Adipose tissue (tissue), 3 donors: ENCODE measurements around the gene MRPL27. TPM values are rescaled to one million over a fixed set of nuclear protein-coding genes. Genes with fewer than 3 reads are reported as not detected.
"Not testable (repeated sequence)": the region's sequence is repeated elsewhere in the genome, so short reads cannot be mapped to it uniquely, and the experiment has no call there.

ENCODE experiments used
- H3K27ac ChIP-seq: one replicate; pipeline ENCODE4 v1.5.1; 2013; ENCODE audit warnings: low read depth, low read length
- WGBS, 3 donors: extraction: QIAGEN DNeasy Blood & Tissue Kit; methylation state at CpG; one replicate each; pipeline ENCODE4 v1.1.7; 2013; 5-methylcytosine and 5-hydroxymethylcytosine counted together
- polyA plus RNA-seq, 3 donors: library from polyadenylated mRNA; stranded (reverse); fragments of 200-250 nt; gene quantifications; one replicate each; pipeline ENCODE4 v1.2.3, GENCODE V29; 2013
- donor health status: healthy with polysubstance abuse.
- donor health status: Bipolar disorder and iron deficiency.
- donor health status: healthy.

The MRPL27 gene
- 100 to 1,000 TPM in 1 of 3 donors, 10 to 100 TPM in 2; 68.8 to 105 (median 99.8) TPM for polyA plus RNA-seq

DNA sequence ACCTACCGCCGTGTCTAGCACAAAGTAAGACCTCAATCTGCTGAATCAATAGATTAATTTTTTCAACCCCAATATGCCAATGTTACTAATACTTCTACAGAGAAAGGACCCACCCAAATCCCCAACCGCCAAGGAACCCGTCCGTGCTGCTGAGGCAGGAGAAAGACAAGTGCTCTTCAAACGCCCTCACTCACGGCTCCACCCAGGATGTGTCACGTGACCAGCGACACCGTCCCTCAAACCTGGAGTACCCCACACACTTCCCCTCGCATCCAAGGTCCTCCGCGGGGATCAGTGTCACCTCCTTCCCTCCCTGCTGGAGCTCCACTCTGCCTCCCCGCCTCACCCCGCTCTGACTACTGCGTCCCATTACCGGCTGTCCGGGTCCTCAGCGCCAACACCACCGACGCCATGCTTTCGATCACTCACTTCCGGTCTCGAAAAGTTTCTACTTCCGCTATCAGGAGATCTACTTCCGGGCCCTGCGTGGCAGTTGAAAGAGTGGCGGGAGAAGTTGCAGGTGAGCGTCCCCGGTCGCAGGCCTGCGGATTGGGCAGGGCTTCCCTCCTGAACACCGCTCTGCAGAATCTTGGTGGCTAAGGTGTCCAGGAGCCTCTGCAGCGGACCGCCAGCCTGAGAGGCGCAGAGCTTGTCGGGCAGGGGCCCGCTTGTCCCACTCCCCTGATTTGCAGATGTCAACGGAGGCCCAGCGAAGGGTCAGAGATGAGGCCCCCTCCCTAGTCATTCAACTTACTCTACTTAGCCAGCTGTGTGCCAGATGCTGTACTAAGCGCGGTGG lies at the start of gene MRPL27, which contains the start of gene EME1:
Gene MRPL27, minus strand, starts transcription at position 427 of the 799 bp plus-strand sequence. Its CDS starts 14 bp downstream, at position 413.
Gene EME1, plus strand, starts transcription at position 472 of the 799 bp plus-strand sequence. CDS start 1,980 bp downstream, outside the sequence.
- 1 to 2% (median 1%) methylated on average over 42 of the region's 42 CpGs for WGBS, 3 donors

DNA sequence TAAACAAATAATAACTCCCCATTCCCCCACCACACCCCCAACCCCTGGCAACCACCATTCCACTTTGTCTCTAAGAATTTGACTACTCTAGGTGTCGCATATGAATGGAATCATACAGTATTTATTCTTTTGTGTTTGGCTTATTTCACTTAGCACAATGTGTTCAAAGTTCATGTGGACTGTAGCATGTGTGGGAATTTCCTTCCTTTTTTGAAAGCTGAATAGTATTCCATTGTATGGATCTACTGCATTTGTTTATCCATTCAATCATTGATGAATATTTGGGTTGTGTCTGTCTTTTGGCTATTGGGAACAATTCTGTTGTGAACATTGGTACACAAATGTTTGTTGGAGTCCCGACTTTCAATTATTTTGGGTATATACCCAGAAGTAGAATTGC lies 49.8 kb upstream of the MRPL27 start:
- 75 to 96% (median 89%) methylated on average over 2 of the region's 2 CpGs for WGBS, 3 donors
- no peak overlapping the region for H3K27ac ChIP-seq

More for the DNA sequence above, at the start of gene MRPL27, which contains the start of gene EME1:
- no peak within 1 kb of the TSS for H3K27ac ChIP-seq

DNA sequence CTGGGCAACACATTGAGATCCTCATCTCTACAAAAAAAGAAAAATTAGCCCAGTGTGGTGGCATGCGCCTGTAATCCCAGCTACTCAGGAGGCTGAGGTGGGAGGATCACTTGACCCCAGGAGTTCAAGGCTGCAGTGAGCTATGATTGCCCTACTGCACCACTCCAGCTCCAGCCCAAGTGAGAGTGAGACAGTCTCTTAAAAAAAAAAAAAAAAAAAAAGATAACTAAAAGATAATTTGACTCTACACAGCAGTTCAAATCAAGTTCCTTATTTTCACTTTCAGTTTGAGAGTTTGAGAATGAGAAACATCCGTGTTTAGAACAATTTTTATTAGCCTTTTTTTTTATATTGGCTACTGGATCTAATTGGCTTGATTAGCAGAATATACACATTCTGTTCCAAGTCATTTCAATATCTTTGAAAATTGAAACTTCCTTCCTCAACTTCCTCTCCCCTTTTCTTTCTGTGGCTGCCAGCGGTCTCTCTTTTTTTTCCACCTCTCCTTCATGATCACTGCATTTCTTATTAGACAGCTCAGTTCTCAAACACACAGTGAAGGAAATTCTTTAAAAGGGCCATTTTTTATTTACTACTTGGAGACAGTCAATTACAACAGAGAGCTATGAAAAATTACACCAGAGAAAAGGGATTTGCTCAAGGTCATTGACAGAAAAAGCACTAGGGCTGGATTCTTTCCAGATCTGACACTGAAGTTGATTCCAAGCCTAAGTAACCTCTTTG lies 48.5 kb upstream of the MRPL27 start:
- no peak overlapping the region for H3K27ac ChIP-seq

GRCh38 chr17:50420419-50421112 lies 47.6 kb upstream of the MRPL27 start:
- WGBS, 3 donors, result 70 to 87% (median 80%) methylated on average over 6 of the region's 6 CpGs
- H3K27ac ChIP-seq, result no peak overlapping the region

More for the DNA sequence above, 48.5 kb upstream of the MRPL27 start:
- 28 to 33% (median 30%) methylated on average over 3 of the region's 3 CpGs for WGBS, 3 donors

- H3K27ac ChIP-seq, result not testable (repeated sequence)
- 97 to 99% (median 98%) methylated on average over 10 of the region's 10 CpGs for WGBS, 3 donors
Measured at GRCh38 chr17:50419577-50419976, 46.6 kb upstream of the MRPL27 start.

GRCh38 chr17:50414808-50415207 lies 41.8 kb upstream of the MRPL27 start:
- no peak overlapping the region for H3K27ac ChIP-seq
- 78 to 83% (median 81%) methylated on average over 3 of the region's 3 CpGs for WGBS, 3 donors

DNA sequence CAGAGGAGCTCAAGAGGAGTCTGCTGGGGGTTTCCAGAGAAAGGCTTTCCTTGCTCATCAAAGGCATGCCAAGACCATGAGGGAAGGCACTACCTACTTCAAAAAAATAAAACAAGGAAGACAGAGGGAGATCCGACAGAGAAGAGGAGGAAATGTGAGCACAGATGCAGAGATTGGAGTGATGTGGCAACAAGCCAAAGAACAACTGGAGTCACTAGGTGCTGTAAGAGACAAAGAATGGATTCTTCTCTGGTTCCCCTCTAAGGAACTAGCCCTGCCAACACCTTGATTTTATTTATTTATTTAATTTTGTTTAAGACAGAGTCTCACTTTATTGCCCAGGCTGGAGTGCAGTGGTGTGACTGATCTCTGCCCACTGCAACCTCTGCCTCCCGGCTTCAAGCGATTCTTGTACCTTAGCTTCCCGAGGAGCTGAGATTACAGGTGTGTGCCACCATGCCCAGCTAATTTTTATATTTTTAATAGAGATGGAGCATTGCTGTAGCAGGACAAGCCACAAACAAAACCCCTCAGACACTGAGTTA lies 39.3 kb upstream of the MRPL27 start:
- no peak overlapping the region for H3K27ac ChIP-seq
- 82 to 88% (median 88%) methylated on average over 4 of the region's 4 CpGs for WGBS, 3 donors

DNA sequence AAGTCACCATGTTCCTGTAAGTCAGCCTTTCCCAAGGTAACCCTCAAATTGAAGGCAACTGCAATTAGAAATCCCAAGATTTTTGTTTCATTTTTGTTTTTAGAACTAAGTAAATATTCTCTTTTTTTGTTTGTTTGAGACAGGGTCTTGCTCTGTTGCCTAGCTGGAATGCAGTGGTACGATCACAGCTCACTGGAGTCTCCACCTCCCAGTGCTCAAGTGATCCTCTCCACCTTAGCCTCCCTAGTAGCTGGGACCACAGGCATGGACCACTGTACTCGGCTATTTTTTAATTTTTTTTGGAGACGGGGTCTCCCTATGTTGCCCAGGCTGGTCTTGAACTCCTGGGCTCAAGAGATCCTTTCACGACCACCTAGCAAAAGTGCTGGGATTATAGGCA lies 34.9 kb upstream of the MRPL27 start:
- WGBS, 3 donors, result 66 to 78% (median 68%) methylated on average over 4 of the region's 4 CpGs
- no peak overlapping the region for H3K27ac ChIP-seq

DNA sequence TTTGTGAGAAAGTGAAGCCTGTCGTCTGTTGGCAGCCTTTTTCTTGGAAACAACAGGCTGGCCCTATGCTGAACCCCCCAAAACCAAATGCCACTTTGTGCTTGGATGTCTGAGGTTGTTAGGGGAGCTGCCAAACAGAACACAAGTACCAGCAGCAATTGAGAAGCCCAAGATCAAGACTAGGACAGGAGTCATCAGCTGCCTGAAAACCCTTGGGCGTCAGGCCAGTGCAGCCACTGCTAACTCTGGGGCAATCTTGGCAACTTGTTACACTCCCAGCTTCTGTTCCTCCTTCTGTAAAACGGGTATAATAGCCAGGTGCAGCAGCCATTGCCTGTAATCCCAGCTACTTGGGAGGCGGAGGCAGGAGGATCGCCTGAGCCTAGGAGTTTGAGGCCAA lies 33.6 kb upstream of the MRPL27 start:
- WGBS, 3 donors, result 72 to 86% (median 80%) methylated on average over 5 of the region's 5 CpGs
- no peak overlapping the region for H3K27ac ChIP-seq

DNA sequence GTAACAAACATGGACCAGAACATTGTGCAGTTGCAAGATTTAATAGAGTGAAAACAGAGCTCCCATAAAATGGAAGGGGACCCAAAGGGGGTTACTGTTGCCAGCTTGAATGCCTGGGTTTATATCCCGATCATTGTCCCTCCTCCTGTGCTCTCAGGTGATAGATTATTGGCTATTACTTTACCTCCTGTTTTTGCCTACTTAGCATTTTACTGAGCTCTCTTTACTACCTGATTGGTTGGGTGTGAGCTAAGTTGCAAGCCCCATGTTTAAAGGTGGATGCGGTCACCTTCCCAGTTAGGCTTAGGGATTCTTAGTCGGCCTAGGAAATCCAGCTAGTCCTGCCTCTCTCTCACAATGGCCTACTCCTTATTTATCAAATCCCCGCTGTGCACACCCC lies 32.4 kb upstream of the MRPL27 start:
- not testable (repeated sequence) for H3K27ac ChIP-seq
- 87 to 91% (median 90%) methylated on average over 4 of the region's 4 CpGs for WGBS, 3 donors

DNA sequence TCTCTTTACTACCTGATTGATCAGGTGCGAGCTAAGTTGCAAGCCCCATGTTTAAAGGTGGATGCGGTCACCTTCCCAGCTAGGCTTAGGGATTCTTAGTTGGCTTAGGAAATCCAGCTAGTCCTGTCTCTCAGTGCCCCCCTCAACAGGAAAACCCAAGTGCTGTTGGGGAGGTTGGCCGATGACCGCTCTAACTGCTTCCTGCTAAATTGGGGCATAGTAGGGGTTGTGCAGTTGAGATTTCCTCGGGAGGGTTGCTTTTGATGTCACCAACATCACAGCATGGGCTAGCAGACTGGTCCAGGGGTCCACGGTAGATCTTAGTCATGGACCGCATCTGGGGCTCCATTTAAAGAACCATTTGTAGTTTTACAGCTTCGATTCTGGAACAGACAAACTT lies 26.6 kb upstream of the MRPL27 start:
- not testable (repeated sequence) for H3K27ac ChIP-seq
- WGBS, 3 donors, result 93 to 98% (median 95%) methylated on average over 8 of the region's 8 CpGs

DNA sequence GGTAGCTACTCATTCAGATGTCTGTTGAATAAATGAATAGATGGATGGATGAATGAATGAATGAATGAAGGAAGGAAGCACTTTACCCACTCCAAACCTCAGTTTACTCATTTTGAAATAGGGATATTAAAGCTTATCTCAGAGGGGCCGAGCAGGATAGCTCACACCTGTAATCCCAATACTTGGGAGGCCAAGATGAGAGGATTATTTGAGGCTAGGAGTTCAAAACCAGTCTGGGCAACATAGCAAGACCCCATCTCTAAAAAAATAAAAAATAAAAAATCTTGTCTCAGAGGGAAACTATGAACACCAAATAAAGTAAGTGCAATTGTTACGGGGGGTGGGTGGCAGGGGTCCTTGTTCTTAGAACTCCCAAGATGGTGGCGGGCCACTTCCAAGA lies 25.7 kb upstream of the MRPL27 start:
- H3K27ac ChIP-seq, result not testable (repeated sequence)
- WGBS, 3 donors, result 95 to 100% (median 95%) methylated on average over 3 of the region's 3 CpGs

DNA sequence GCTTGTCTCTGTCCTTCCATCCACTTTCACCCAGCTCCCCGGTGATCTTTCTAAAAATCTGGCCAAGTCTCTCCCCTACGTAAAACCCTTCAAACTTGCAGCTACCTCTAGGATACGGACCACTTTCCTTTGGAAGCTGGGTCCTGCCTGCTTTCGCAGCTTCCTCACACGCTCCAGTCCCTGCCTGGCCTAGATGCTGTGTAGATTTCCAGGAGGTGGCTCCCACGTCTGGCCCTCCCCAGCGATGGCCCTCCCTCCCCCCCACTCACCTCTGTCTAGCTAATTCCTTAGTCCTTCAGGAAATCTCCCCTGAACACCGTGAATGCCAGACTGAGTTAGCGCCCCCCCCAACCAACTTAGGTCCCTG lies 24.9 kb upstream of the MRPL27 start:
- WGBS, 3 donors, result 53 to 64% (median 59%) methylated on average over 9 of the region's 9 CpGs
- no peak overlapping the region for H3K27ac ChIP-seq

DNA sequence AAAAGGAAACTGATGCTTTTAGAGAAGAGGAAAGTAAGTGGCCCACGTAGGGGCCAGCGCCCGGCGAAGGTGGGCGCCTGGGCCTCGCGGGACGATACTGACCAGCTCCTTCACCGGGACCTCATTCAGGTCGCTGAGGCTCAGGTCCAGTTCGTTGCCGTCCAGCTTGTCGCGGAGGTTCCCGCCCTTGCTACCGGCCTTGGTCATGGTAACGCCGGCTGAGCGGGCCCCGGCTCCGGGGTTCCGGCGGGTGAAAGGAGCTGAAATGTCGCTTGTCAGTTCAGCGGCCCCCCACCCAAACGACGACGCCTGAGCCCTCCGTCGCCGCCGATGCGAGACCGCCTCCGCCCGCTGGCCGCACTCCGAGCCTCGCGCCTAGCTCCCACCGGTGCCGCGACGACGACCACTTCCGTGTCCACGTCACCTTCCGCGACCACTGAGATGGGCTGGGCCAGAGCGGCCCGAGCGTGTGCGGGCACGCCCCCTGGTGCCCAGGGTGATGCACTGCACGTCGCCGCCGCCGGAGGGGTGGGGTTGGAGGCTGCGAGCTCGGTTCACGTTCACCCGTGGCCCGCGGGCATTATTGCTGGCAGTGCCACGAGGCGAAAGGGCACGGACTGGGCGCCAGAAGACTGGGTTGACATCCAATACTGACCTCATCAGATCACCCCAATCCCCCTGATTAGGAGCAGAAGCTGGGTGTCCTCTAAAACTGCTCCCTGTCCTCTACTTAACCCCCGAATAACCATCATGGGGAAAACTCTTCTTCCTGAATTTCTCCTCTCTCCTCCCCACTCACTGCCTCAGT lies 24.3 kb upstream of the MRPL27 start, which contains the start of gene LRRC59:
Gene LRRC59, minus strand, starts transcription at position 413 of the 808 bp plus-strand sequence. Its CDS starts 206 bp downstream, at position 207.
- WGBS, 3 donors, result 1% methylated on average over 62 to 70 of the region's 70 CpGs

DNA sequence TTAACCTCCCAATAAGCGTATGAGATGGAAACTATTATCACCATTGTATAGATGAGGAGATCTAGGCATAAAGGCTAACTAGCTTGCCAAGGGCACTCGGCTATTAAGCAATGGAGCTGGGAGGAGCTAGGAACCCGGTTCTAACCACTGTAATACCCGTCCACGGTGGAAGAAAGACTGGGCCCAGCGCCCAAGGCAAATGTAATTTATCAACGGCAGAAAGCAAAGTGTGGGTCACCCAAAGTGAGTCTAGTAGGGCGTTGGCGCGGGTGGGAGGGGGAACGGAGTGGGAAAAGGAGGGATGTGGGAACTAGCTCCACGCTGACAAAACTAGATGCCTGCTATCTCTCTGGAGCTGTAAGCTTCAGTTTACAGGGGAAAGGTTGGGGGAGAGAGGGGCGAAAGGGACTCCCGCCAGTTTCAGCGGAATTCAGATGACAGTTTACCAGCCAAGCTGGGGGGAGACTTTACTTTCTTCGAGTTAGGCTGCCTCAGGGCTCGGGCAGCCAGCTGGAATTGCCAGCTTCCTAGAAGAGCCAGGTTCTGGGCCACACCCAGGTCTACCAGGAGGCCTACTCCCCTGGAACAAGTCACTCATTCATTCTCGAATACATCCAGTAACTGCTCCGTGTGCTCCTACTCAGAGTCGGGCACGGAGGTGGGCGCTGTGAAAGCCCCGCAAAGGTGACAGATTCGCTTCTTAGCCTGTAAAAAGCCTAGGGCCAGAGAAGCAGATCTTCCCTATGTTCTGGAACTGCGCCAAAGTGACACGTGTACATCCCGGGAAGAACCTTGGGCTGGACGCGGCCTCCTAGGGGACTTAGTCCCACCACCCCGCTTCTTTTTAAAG lies 23.5 kb upstream of the MRPL27 start:
- no peak overlapping the region for H3K27ac ChIP-seq
- 4 to 5% (median 5%) methylated on average over 30 of the region's 30 CpGs for WGBS, 3 donors

More for the DNA sequence above, 24.3 kb upstream of the MRPL27 start, which contains the start of gene LRRC59:
- H3K27ac ChIP-seq, result no peak within 1 kb of the TSS

- no peak overlapping the region for H3K27ac ChIP-seq
Measured at GRCh38 chr17:50394711-50395110, 21.7 kb upstream of the MRPL27 start.

DNA sequence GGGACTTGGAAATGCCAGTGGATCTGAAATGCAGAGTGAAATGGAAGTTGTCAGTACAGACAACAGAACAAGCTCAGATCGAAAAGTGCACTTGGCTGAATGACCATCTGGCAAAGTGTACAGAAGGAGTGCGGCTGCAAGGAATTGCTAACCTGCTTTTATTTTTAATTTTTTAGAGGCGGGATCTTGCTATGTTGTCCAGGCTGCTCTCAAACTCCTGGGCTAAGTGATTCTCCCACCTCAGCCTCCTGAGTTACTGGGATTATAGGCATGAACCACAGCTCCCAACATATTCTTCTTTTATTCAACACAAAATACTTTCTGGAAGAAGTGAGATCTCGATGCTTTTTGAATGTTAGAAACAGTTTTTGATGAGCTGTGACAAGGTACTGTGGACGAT lies 20.7 kb upstream of the MRPL27 start:
- H3K27ac ChIP-seq, result no peak overlapping the region
- 57 to 94% (median 90%) methylated on average over 5 of the region's 5 CpGs for WGBS, 3 donors

More at GRCh38 chr17:50394711-50395110, 21.7 kb upstream of the MRPL27 start:
- WGBS, 3 donors, result 10 to 19% (median 12%) methylated on average over 3 of the region's 3 CpGs
